Caco-2 (cell line): Measurements from ENCODE around the gene RASGRF2. TPM values are rescaled to one million over a fixed set of nuclear protein-coding genes. Genes with fewer than 3 reads are reported as not detected.

Experiments
- BruUV-seq: library from RNA; stranded (reverse); fragments of 400-500 nt; replicated peaks from 2 replicates; lab custom pipeline; 2021; lab: Mats Ljungman, UMichigan
- CTCF ChIA-PET: fragments of 300-600 bp; sonication (Branson Sonifier 250); formaldehyde crosslinking; loops from one replicate; lab custom pipeline; 2022; ENCODE audit warnings: antibody characterized with exemption; lab: Charles Lee
- POLR2A ChIA-PET: fragments of 300-600 bp; sonication (Branson Sonifier 250); formaldehyde crosslinking; loops from one replicate; lab custom pipeline; 2022; ENCODE audit warnings: antibody characterized with exemption; lab: Charles Lee
- DNase-seq, 2 experiments: peaks; one replicate each; pipeline versions ENCODE4 v3.0.0 to v3.0.0-alpha.2; 2020 to 2022
- H3K27me3 ChIP-seq: replicated peaks from 2 replicates; pipeline ENCODE4 v1.6.0; 2011; ENCODE audit warnings: low read length; ENCODE audit not compliant: control insufficient read depth, insufficient read depth
- H3K36me3 ChIP-seq: 2 replicates; pipeline ENCODE4 v1.5.1; 2011; ENCODE audit warnings: low read length; ENCODE audit not compliant: control insufficient read depth, insufficient read depth
- H3K4me1 ChIP-seq: fragments of 250-450 bp; sonication (Bioruptor Pico); 2 replicates; pipeline ENCODE4 v1.5.1; 2020; ENCODE audit warnings: mild to moderate bottlenecking
- H3K4me3 ChIP-seq: 2 replicates; pipeline ENCODE4 v1.5.1; 2011; ENCODE audit warnings: low read depth, mild to moderate bottlenecking, control low read depth, low read length
- H3K9me3 ChIP-seq: fragments of 250-450 bp; sonication (Bioruptor Pico); 2 replicates; pipeline ENCODE4 v1.5.1; 2020; ENCODE audit warnings: mild to moderate bottlenecking, moderate library complexity
- H3K27ac Mint-ChIP-seq: one replicate; pipeline ENCODE4 v1.8.0; 2022; ENCODE audit warnings: mixed read lengths; ENCODE audit not compliant: unreplicated experiment
- H3K27me3 Mint-ChIP-seq: one replicate; pipeline ENCODE4 v1.8.0; 2022; ENCODE audit warnings: mixed read lengths; ENCODE audit not compliant: insufficient read depth, unreplicated experiment
- H3K36me3 Mint-ChIP-seq: one replicate; pipeline ENCODE4 v1.8.0; 2022; ENCODE audit warnings: mild to moderate bottlenecking, mixed read lengths; ENCODE audit not compliant: insufficient read depth, unreplicated experiment
- H3K4me1 Mint-ChIP-seq: one replicate; pipeline ENCODE4 v1.8.0; 2022; ENCODE audit warnings: low read depth, mixed read lengths; ENCODE audit not compliant: unreplicated experiment
- H3K4me3 Mint-ChIP-seq: one replicate; pipeline ENCODE4 v1.8.0; 2022; ENCODE audit warnings: mild to moderate bottlenecking, moderate library complexity, mixed read lengths; ENCODE audit not compliant: unreplicated experiment
- H3K9me3 Mint-ChIP-seq: one replicate; pipeline ENCODE4 v1.8.0; 2022; ENCODE audit warnings: mixed read lengths; ENCODE audit not compliant: unreplicated experiment
- intact Hi-C: fragments of 100-400 bp; cut with micrococcal nuclease; formaldehyde crosslinking; loops from one replicate; pipeline ENCODE4 v1.10.0; 2022; ENCODE audit not compliant: unreplicated experiment
- total RNA-seq: library from RNA; stranded (reverse); gene quantifications from 2 replicates; pipeline ENCODE4 v1.2.3, GENCODE V29; 2022
- TF ChIP-seq, protein P1 (sequence below), 2 experiments: fragments of 200-600 bp in 1 of 2; IDR thresholded peaks; 1 replicate in 1 of 2; 2 replicates in 1 of 2; pipeline versions ENCODE4 v1.5.1 to v1.8.0; 2011 to 2022; ENCODE audit warnings: antibody characterized with exemption in 1 of 2, control low read depth in 1 of 2, inconsistent platforms in 1 of 2, low read depth in 1 of 2, low read length in 1 of 2, mild to moderate bottlenecking in 1 of 2, moderate library complexity in 1 of 2; ENCODE audit not compliant: insufficient read depth in 1 of 2, severe bottlenecking in 1 of 2, unreplicated experiment in 1 of 2

RASGRF2 gene
- total RNA-seq, 1 experiment from 2014 or later, result 23.1 TPM

DNA sequence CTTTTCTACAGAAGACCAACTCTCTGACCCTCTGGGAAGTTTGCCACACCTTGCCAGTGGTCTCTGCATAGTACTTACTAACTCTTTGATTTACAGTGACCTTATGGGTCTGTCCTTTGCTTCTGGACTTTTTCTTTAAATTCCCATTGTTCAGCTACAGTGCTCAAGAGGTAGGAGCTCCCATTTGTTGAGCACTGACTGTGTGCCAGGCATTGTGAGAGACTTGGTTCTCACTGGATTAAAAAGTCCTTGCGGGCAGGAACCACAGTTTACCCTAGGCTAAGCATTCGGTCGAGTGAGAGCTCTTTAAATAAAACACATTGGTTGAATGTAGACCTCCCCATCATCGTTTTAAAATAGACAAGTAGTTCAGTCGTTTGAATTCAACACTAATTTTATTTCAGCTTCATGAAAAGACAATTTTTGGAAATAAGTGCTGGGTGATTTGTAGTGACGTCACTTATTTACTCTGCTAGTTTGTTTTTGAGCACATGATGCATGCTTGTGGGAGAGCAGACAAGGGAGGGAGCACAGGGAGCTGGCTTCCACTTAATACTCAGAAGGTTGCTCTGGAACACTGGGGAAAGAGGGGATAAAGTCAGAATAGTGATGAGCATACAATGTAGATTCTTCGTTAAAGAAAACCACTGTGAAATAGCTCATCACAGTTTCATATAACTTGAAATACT, 27.1 kb downstream of the RASGRF2 start:
- Mint-ChIP-seq H3K4me1 (peaks cover 32% of the 10 kb centered on the region), H3K27me3 (no peaks in the 10 kb centered on the region), H3K4me3 (no peak overlapping the region), H3K27ac (no peak overlapping the region), H3K9me3 (no peaks in the 10 kb centered on the region), H3K36me3 (no peaks in the 10 kb centered on the region)
- no TSS peak for BruUV-seq
- H3K9me3 ChIP-seq, result no peaks in the 10 kb centered on the region
- POLR2A ChIA-PET, result interaction anchor here (0.7 kb wide), 1 partner anchor 662 kb away, joined by 4 read pairs; no protein-coding TSS in a partner anchor
- H3K4me3 ChIP-seq, result no peak overlapping the region
- no peaks in the 10 kb centered on the region for H3K27me3 ChIP-seq
- intact Hi-C loops, result no loop called here
- no peaks in the 10 kb centered on the region for H3K36me3 ChIP-seq
- TF ChIP-seq, protein P1, sequence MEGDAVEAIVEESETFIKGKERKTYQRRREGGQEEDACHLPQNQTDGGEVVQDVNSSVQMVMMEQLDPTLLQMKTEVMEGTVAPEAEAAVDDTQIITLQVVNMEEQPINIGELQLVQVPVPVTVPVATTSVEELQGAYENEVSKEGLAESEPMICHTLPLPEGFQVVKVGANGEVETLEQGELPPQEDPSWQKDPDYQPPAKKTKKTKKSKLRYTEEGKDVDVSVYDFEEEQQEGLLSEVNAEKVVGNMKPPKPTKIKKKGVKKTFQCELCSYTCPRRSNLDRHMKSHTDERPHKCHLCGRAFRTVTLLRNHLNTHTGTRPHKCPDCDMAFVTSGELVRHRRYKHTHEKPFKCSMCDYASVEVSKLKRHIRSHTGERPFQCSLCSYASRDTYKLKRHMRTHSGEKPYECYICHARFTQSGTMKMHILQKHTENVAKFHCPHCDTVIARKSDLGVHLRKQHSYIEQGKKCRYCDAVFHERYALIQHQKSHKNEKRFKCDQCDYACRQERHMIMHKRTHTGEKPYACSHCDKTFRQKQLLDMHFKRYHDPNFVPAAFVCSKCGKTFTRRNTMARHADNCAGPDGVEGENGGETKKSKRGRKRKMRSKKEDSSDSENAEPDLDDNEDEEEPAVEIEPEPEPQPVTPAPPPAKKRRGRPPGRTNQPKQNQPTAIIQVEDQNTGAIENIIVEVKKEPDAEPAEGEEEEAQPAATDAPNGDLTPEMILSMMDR (IDR thresholded peaks at IDR 0.05; ENCODE audit: insufficient read depth in 1 of 2, low read depth in 1 of 2, low read length in 1 of 2, severe bottlenecking in 1 of 2, unreplicated experiment in 1 of 2), result no peak
- peaks cover 31% of the 10 kb centered on the region for H3K4me1 ChIP-seq
- DNase-seq, result no peak
- CTCF ChIA-PET, result interaction anchor here (0.5 kb wide), 1 partner anchor 508 kb away, joined by 3 read pairs; no protein-coding TSS in a partner anchor

DNA sequence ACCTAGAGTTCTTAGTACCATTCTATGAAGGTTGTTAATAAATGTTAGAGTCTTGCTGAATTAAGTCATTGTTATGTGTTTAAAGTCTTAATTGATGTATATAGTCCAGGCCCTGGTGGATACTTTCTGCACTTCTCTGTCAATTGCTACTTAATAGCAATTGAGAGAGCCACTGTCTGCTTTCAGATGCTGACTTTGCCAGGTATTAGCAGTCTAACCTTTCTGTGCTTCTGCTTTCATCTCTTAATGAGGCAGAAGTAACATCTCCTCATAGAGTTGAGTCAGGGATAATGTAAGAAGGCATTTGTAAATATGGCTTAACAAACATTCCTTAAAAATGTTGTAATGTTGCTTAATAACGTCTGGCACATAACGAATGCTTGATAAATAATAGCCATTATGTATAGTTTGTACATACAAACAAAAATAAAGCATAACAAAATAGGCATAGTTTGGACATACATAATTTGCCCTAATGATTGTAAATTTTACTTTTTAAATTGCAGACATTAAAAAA, 28.3 kb downstream of the RASGRF2 start:
- peaks cover 32% of the 10 kb centered on the region for H3K4me1 Mint-ChIP-seq
- no peak overlapping the region for H3K27ac Mint-ChIP-seq
- TF ChIP-seq, protein P1 (IDR thresholded peaks at IDR 0.05; ENCODE audit: insufficient read depth in 1 of 2, low read depth in 1 of 2, low read length in 1 of 2, severe bottlenecking in 1 of 2, unreplicated experiment in 1 of 2), result no peak
- no peaks in the 10 kb centered on the region for H3K27me3 ChIP-seq
- no peak overlapping the region for H3K4me3 ChIP-seq
- BruUV-seq, result no TSS peak
- no peak overlapping the region for H3K4me3 Mint-ChIP-seq
- CTCF ChIA-PET, result no interaction called here
- POLR2A ChIA-PET, result no interaction called here
- H3K9me3 ChIP-seq, result no peaks in the 10 kb centered on the region
- no peaks in the 10 kb centered on the region for H3K27me3 Mint-ChIP-seq
- peaks cover 31% of the 10 kb centered on the region for H3K4me1 ChIP-seq
- no peaks in the 10 kb centered on the region for H3K36me3 Mint-ChIP-seq
- H3K36me3 ChIP-seq, result no peaks in the 10 kb centered on the region
- DNase-seq, result no peak
- no peaks in the 10 kb centered on the region for H3K9me3 Mint-ChIP-seq
- intact Hi-C loops, result no loop called here

DNA sequence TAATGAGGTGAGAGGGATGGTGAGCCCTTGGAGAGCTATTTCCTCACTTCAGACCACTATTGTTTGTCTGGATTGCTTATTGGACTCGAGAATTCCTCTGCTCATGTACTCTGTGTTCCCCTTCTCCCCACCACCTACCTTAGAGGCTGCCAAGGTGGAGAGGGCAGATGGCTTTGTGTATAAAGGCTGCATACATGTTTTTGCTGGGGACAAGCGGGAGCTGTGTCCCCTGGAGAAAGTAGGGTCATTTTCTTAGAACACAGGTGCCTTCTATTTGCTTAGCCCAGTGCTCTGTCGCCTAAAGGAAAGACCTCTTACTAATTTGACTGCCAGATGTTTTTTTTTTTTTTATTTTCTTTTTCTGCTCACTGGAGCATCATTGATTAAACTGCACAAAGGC, 29.7 kb downstream of the RASGRF2 start:
- Mint-ChIP-seq H3K27ac (peak overlapping the region; percentile 85), H3K4me3 (no peak overlapping the region), H3K27me3 (no peaks in the 10 kb centered on the region), H3K36me3 (no peaks in the 10 kb centered on the region), H3K9me3 (no peaks in the 10 kb centered on the region), H3K4me1 (peaks cover 32% of the 10 kb centered on the region)
- Histone ChIP-seq H3K36me3 (no peaks in the 10 kb centered on the region), H3K9me3 (no peaks in the 10 kb centered on the region), H3K27me3 (no peaks in the 10 kb centered on the region), H3K4me1 (peaks cover 31% of the 10 kb centered on the region), H3K4me3 (no peak overlapping the region)
- ChIA-PET CTCF (no interaction called here), POLR2A (no interaction called here)
- intact Hi-C loops, result no loop called here
- DNase-seq, result no peak
- TF ChIP-seq, protein P1 (IDR thresholded peaks at IDR 0.05; ENCODE audit: insufficient read depth in 1 of 2, low read depth in 1 of 2, low read length in 1 of 2, severe bottlenecking in 1 of 2, unreplicated experiment in 1 of 2), result no peak
- BruUV-seq, result no TSS peak
